ENCODE results near the gene ADRA2B.

ADRA2B gene

DNA sequence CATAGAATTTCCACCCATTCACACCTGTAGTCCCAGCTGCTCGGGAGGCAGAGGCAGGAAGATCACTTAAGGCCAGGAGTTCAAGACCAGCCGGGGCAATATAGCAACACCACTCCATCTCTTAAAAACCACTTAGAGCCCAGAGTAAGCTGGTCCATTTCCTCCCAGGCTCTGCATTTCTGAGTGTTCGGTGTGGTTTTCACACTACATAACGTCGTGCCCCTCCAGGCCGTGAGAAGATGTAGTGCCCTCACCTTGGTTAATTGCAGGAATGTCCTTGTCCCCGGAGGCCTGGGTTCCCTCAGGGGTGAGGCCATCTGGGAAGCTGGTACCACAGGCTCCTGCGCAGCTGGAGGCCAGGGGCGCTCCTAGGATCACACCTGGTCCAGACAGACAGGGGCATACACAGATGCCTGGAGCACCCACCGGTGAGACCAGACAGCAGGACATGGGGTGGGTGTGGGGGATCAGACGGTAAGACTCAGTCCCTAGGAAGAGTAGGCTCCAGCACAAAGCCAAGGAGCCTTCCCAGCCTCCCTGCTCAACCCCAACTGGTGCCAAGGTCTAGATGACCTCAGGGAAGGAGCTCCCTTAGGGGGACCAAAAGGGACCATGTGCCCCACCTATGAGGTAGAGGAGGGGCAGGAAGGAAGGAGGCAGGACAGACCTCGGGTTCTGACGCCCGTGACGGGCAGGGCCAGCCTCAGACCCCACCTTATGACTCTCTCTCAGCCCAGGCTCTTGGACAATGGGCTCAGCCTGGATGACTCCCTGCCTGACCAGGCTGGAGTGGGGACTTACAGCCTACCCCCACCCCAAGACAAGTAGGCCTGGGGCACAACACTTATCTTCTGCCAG, 21.2 kb upstream of the ADRA2B start:
- no peak overlapping the region for H2BK12ac ChIP-seq (ENCODE audit: low read length in 2 of 2)
- no peak overlapping the region for H2AK5ac ChIP-seq (ENCODE audit: low read length, severe bottlenecking)
- DNase-seq, result no peak
- H3K4me2 ChIP-seq (ENCODE audit: low read length, poor library complexity, severe bottlenecking), result no peak overlapping the region
- H2AFZ ChIP-seq (ENCODE audit: low read depth, low read length), result no peak overlapping the region
- no peak overlapping the region for H3K18ac ChIP-seq (ENCODE audit: low read depth in 1 of 2, low read length in 2 of 2)
- no peak overlapping the region for H3K14ac ChIP-seq (ENCODE audit: low read length in 2 of 2)
- no peak overlapping the region for H3K9ac ChIP-seq (ENCODE audit: low read length)
- WGBS, result 88% methylated on average over 14 of the region's 15 CpGs
- H2BK120ac ChIP-seq (ENCODE audit: low read depth, low read length), result no peak overlapping the region
- no peak overlapping the region for H4K91ac ChIP-seq (ENCODE audit: low read length)
- H3K4me3 ChIP-seq (ENCODE audit: insufficient read depth in 1 of 2, low read depth in 1 of 2, low read length in 2 of 2), result no peak overlapping the region
- H3K27me3 ChIP-seq (ENCODE audit: control insufficient read depth in 1 of 2, insufficient read depth in 1 of 2, low read length in 2 of 2), result peaks cover 48 to 65% of the 10 kb centered on the region in 2 experiments
- H4K8ac ChIP-seq (ENCODE audit: low read length), result no peak overlapping the region
- H2BK5ac ChIP-seq (ENCODE audit: low read depth, low read length, poor library complexity, severe bottlenecking), result no peak overlapping the region
- H2BK15ac ChIP-seq (ENCODE audit: low read depth, poor library complexity, severe bottlenecking), result no peak overlapping the region
- H3K9me3 ChIP-seq (ENCODE audit: control insufficient read depth, low read length), result no peaks in the 10 kb centered on the region
- no peak overlapping the region for H3K27ac ChIP-seq (ENCODE audit: low read length, poor library complexity, severe bottlenecking)
- H3K23ac ChIP-seq (ENCODE audit: low read length in 2 of 2), result no peak overlapping the region
- H3K4ac ChIP-seq (ENCODE audit: low read depth in 1 of 2, low read length in 2 of 2), result no peak overlapping the region
- H3K36me3 ChIP-seq (ENCODE audit: control insufficient read depth in 1 of 2, insufficient read depth in 2 of 2, low read depth in 1 of 2, low read length in 2 of 2), result no peaks in the 10 kb centered on the region
- no peaks in the 10 kb centered on the region for H3K4me1 ChIP-seq (ENCODE audit: control insufficient read depth, insufficient read depth, low read depth, low read length)
- H3K79me1 ChIP-seq (replicated peaks; ENCODE audit: low read length, poor library complexity, severe bottlenecking), result no peaks in the 10 kb centered on the region

DNA sequence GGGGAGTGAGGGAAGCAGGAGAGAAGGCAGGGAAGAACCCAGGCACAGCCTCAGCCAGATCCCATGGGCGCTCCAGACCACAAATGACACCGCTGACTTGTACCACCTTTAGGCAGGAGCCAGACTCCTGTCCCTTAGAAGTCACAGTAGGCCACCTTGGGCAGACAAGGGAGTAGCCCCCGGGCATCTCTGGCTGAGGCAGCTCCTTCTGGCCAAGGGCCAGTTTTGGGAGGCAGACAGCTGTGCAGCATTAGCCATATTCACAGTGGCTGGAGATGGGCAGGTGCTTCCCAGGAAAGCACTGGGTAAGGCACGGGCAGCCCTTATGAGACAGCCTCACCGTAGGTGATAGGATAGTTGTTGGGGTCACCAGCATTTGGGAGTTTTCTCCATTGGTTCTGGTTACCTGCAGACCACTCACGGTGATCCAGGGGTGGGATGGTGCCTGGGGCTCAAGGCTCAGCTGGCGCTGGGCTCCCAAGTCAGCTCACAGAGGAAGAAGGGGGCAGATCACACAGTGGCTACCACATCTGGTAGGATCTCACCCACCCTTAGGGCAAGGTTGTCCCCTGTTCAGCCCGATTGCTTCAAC, 19.9 kb upstream of the ADRA2B start:
- Histone ChIP-seq H3K18ac (ENCODE audit: low read depth in 1 of 2, low read length in 2 of 2) (no peak overlapping the region), H3K9ac (ENCODE audit: low read length) (no peak overlapping the region), H3K4ac (ENCODE audit: low read depth in 1 of 2, low read length in 2 of 2) (no peak overlapping the region), H3K27ac (ENCODE audit: low read length, poor library complexity, severe bottlenecking) (no peak overlapping the region), H4K8ac (ENCODE audit: low read length) (no peak overlapping the region), H2BK15ac (ENCODE audit: low read depth, poor library complexity, severe bottlenecking) (no peak overlapping the region), H4K91ac (ENCODE audit: low read length) (no peak overlapping the region), H3K36me3 (ENCODE audit: control insufficient read depth in 1 of 2, insufficient read depth in 2 of 2, low read depth in 1 of 2, low read length in 2 of 2) (no peaks in the 10 kb centered on the region), H3K9me3 (ENCODE audit: control insufficient read depth, low read length) (no peaks in the 10 kb centered on the region), H3K14ac (ENCODE audit: low read length in 2 of 2) (no peak overlapping the region), H2BK5ac (ENCODE audit: low read depth, low read length, poor library complexity, severe bottlenecking) (no peak overlapping the region), H2AK5ac (ENCODE audit: low read length, severe bottlenecking) (no peak overlapping the region), H3K4me1 (ENCODE audit: control insufficient read depth, insufficient read depth, low read depth, low read length) (peaks cover 2% of the 10 kb centered on the region), H2AFZ (ENCODE audit: low read depth, low read length) (no peak overlapping the region), H3K4me3 (ENCODE audit: insufficient read depth in 1 of 2, low read depth in 1 of 2, low read length in 2 of 2) (no peak overlapping the region), H3K23ac (ENCODE audit: low read length in 2 of 2) (no peak overlapping the region), H2BK120ac (ENCODE audit: low read depth, low read length) (no peak overlapping the region), H3K27me3 (ENCODE audit: control insufficient read depth in 1 of 2, insufficient read depth in 1 of 2, low read length in 2 of 2) (peaks cover 59 to 74% of the 10 kb centered on the region in 2 experiments), H3K79me1 (replicated peaks; ENCODE audit: low read length, poor library complexity, severe bottlenecking) (no peaks in the 10 kb centered on the region), H3K4me2 (ENCODE audit: low read length, poor library complexity, severe bottlenecking) (no peak overlapping the region), H2BK12ac (ENCODE audit: low read length in 2 of 2) (no peak overlapping the region)
- DNase-seq, result no peak
- WGBS, result 86% methylated on average over 8 of the region's 8 CpGs

DNA sequence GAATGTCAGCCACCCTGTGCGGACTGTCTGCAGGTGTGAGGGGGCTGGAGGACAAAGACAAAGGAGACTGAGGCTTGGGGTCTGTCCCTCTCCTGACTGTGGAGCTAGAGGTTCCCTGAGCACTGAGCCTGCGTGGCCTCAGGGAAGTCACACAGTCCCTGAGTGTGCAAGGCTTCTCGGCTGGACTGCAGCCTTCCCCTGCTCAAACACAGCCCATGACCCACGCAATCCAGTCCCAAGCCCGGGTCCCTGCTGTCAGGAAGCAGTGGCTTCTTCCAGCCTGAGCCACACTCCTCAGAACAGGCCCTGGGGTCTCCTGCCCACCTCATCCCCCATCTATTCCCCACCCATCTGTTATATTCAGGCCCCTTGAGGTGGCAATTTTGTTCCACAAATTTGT, 19.2 kb upstream of the ADRA2B start:
- H2BK15ac ChIP-seq (ENCODE audit: low read depth, poor library complexity, severe bottlenecking), result no peak overlapping the region
- H3K18ac ChIP-seq (ENCODE audit: low read depth in 1 of 2, low read length in 2 of 2), result no peak overlapping the region
- no peak overlapping the region for H3K23ac ChIP-seq (ENCODE audit: low read length in 2 of 2)
- H4K91ac ChIP-seq (ENCODE audit: low read length), result no peak overlapping the region
- no peak overlapping the region for H2BK5ac ChIP-seq (ENCODE audit: low read depth, low read length, poor library complexity, severe bottlenecking)
- H3K36me3 ChIP-seq (ENCODE audit: control insufficient read depth in 1 of 2, insufficient read depth in 2 of 2, low read depth in 1 of 2, low read length in 2 of 2), result no peaks in the 10 kb centered on the region
- 75% methylated on average over 5 of the region's 5 CpGs for WGBS
- no peak overlapping the region for H3K4ac ChIP-seq (ENCODE audit: low read depth in 1 of 2, low read length in 2 of 2)
- H3K9me3 ChIP-seq (ENCODE audit: control insufficient read depth, low read length), result no peaks in the 10 kb centered on the region
- H2BK12ac ChIP-seq (ENCODE audit: low read length in 2 of 2), result no peak overlapping the region
- no peak overlapping the region for H3K14ac ChIP-seq (ENCODE audit: low read length in 2 of 2)
- peaks cover 2% of the 10 kb centered on the region for H3K4me1 ChIP-seq (ENCODE audit: control insufficient read depth, insufficient read depth, low read depth, low read length)
- H3K27me3 ChIP-seq (ENCODE audit: control insufficient read depth in 1 of 2, insufficient read depth in 1 of 2, low read length in 2 of 2), result peaks cover 59 to 80% of the 10 kb centered on the region in 2 experiments
- H4K8ac ChIP-seq (ENCODE audit: low read length), result no peak overlapping the region
- H3K4me2 ChIP-seq (ENCODE audit: low read length, poor library complexity, severe bottlenecking), result no peak overlapping the region
- no peak overlapping the region for H2AFZ ChIP-seq (ENCODE audit: low read depth, low read length)
- no peak for DNase-seq
- H3K9ac ChIP-seq (ENCODE audit: low read length), result no peak overlapping the region
- H3K79me1 ChIP-seq (replicated peaks; ENCODE audit: low read length, poor library complexity, severe bottlenecking), result no peaks in the 10 kb centered on the region
- H2AK5ac ChIP-seq (ENCODE audit: low read length, severe bottlenecking), result no peak overlapping the region
- no peak overlapping the region for H3K4me3 ChIP-seq (ENCODE audit: insufficient read depth in 1 of 2, low read depth in 1 of 2, low read length in 2 of 2)
- H2BK120ac ChIP-seq (ENCODE audit: low read depth, low read length), result no peak overlapping the region
- H3K27ac ChIP-seq (ENCODE audit: low read length, poor library complexity, severe bottlenecking), result no peak overlapping the region

DNA sequence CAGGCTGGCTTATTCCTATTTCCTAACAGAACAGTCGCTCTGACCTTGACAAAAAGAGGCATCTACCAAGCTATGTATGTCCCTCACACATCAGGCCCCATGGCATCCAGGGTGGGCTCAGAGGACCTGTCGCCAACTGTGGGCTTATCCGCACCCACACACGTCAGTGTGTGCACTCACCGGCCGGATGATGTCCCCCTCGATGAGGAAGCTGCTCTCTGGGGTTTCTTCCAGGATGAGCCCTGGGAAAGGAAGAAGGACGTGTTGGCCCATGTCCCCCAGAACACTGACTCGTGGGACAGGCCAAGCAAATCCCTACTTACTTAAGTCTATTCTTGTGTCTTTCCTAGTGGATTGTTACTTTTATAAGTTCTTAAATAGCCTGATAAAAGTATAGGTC, 18.8 kb upstream of the ADRA2B start:
- Histone ChIP-seq H4K8ac (ENCODE audit: low read length) (no peak overlapping the region), H3K4ac (ENCODE audit: low read depth in 1 of 2, low read length in 2 of 2) (no peak overlapping the region), H3K23ac (ENCODE audit: low read length in 2 of 2) (no peak overlapping the region), H3K27ac (ENCODE audit: low read length, poor library complexity, severe bottlenecking) (no peak overlapping the region), H3K9me3 (ENCODE audit: control insufficient read depth, low read length) (no peaks in the 10 kb centered on the region), H3K4me3 (ENCODE audit: insufficient read depth in 1 of 2, low read depth in 1 of 2, low read length in 2 of 2) (no peak overlapping the region), H2BK120ac (ENCODE audit: low read depth, low read length) (no peak overlapping the region), H3K36me3 (ENCODE audit: control insufficient read depth in 1 of 2, insufficient read depth in 2 of 2, low read depth in 1 of 2, low read length in 2 of 2) (no peaks in the 10 kb centered on the region), H2BK5ac (ENCODE audit: low read depth, low read length, poor library complexity, severe bottlenecking) (no peak overlapping the region), H2AK5ac (ENCODE audit: low read length, severe bottlenecking) (no peak overlapping the region), H3K4me2 (ENCODE audit: low read length, poor library complexity, severe bottlenecking) (no peak overlapping the region), H2AFZ (ENCODE audit: low read depth, low read length) (no peak overlapping the region), H3K18ac (ENCODE audit: low read depth in 1 of 2, low read length in 2 of 2) (no peak overlapping the region), H4K91ac (ENCODE audit: low read length) (no peak overlapping the region), H2BK12ac (ENCODE audit: low read length in 2 of 2) (no peak overlapping the region), H3K79me1 (replicated peaks; ENCODE audit: low read length, poor library complexity, severe bottlenecking) (no peaks in the 10 kb centered on the region), H3K14ac (ENCODE audit: low read length in 2 of 2) (no peak overlapping the region), H3K4me1 (ENCODE audit: control insufficient read depth, insufficient read depth, low read depth, low read length) (peaks cover 2% of the 10 kb centered on the region), H2BK15ac (ENCODE audit: low read depth, poor library complexity, severe bottlenecking) (no peak overlapping the region), H3K27me3 (ENCODE audit: control insufficient read depth in 1 of 2, insufficient read depth in 1 of 2, low read length in 2 of 2) (peaks cover 64 to 84% of the 10 kb centered on the region in 2 experiments), H3K9ac (ENCODE audit: low read length) (no peak overlapping the region)
- DNase-seq, result no peak
- WGBS, result 94% methylated on average over 7 of the region's 9 CpGs
